Mesodermal cell (in vitro differentiated cells): ENCODE data around the gene EXT2.

Experiments used
- H3K27ac ChIP-seq: 2 replicates; pipeline ENCODE4 v1.7.0; 2013; ENCODE audit warnings: mild to moderate bottlenecking, low read depth, low read length, moderate library complexity; ENCODE audit not compliant: severe bottlenecking
- H3K36me3 ChIP-seq: 2 replicates; pipeline ENCODE4 v1.7.1; 2013; ENCODE audit warnings: mild to moderate bottlenecking, low read length, moderate library complexity; ENCODE audit not compliant: control insufficient read depth, insufficient read depth
- H3K4me1 ChIP-seq: one replicate; pipeline ENCODE4 v1.7.1; 2013; ENCODE audit warnings: mild to moderate bottlenecking, low read length; ENCODE audit not compliant: insufficient read depth, control insufficient read depth, poor library complexity, severe bottlenecking
- H3K4me3 ChIP-seq: 2 replicates; pipeline ENCODE4 v1.7.0; 2013; ENCODE audit warnings: low read length, control low read depth, mild to moderate bottlenecking; ENCODE audit not compliant: insufficient read depth, poor library complexity, severe bottlenecking; ENCODE audit errors: extremely low read depth
- H3K9me3 ChIP-seq: 2 replicates; pipeline ENCODE4 v1.7.1; 2013; ENCODE audit warnings: mild to moderate bottlenecking, low read length, moderate library complexity; ENCODE audit not compliant: control insufficient read depth
- WGBS, 2 experiments: methylation state at CpG; one replicate each; pipeline ENCODE4 v1.1.5; 2013; ENCODE audit warnings: missing lambda C conversion rate in 2 of 2; ENCODE audit not compliant: insufficient coverage in 2 of 2; 5-methylcytosine and 5-hydroxymethylcytosine counted together

The EXT2 gene

GRCh38 chr11:44133335-44133946, 38.0 kb downstream of the EXT2 start:
- no peak overlapping the region for H3K4me3 ChIP-seq
- H3K36me3 ChIP-seq = peaks cover 37% of the 10 kb centered on the region
- 100% methylated on average over 1 of the region's 1 CpG; no CpG with 5 or more reads in 1 of the 2 experiments for WGBS, 2 experiments

DNA sequence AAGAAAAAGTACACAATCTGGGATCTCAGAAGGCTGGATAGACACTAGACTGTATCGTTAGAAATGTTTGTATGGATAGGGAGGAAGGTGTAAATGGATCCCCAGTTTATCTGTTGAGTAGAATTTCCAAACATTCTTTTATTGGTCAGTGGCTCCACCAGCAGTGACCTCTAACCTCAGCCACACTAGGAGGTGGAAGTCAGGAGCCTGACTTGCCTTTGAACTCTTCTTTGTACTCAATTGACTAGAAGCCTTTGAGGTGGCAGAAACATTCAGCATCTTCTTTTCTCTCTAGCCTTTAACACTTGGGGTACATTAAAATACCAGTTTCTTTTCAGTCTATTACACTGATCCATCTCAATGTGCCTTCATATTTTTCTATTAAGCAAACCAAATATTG, 39.1 kb downstream of the EXT2 start:
- Histone ChIP-seq H3K4me3 (no peak overlapping the region), H3K9me3 (no peaks in the 10 kb centered on the region), H3K27ac (no peak overlapping the region), H3K4me1 (no peaks in the 10 kb centered on the region), H3K36me3 (peaks cover 25% of the 10 kb centered on the region)
- 44% methylated on average over 1 of the region's 1 CpG; no CpG with 5 or more reads in 1 of the 2 experiments for WGBS, 2 experiments

More at GRCh38 chr11:44133335-44133946, 38.0 kb downstream of the EXT2 start:
- no peak overlapping the region for H3K27ac ChIP-seq
- H3K9me3 ChIP-seq = no peaks in the 10 kb centered on the region
- H3K4me1 ChIP-seq = no peaks in the 10 kb centered on the region

GRCh38 chr11:44136176-44136945, 40.9 kb downstream of the EXT2 start:
- WGBS, 2 experiments = 100% methylated on average over 1 of the region's 3 CpGs; no CpG with 5 or more reads in 1 of the 2 experiments
- no peaks in the 10 kb centered on the region for H3K9me3 ChIP-seq
- H3K36me3 ChIP-seq = peaks cover 10% of the 10 kb centered on the region
- H3K27ac ChIP-seq = no peak overlapping the region
- H3K4me3 ChIP-seq = no peak overlapping the region
- no peaks in the 10 kb centered on the region for H3K4me1 ChIP-seq

DNA sequence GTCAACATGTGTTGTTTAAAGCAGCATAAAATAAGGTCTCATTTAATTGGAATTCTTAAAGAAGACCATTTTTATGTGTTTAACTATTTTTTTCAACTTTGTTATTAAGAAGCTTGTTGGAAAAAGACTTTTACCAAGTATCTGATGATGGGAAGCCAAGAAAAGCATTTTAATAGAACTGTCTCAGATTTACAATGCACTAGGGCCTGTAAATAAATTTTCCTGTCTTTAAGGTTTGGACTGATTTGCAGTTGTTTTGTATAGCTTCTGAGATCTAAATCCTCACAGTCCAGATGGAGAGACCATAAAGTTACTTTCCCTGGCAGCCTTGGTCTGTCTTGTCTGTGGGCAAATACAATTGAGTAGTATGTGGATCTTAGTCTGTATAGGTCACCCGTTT, 41.6 kb downstream of the EXT2 start:
- no peak overlapping the region for H3K4me3 ChIP-seq
- no peak overlapping the region for H3K27ac ChIP-seq
- H3K36me3 ChIP-seq = peaks cover 4% of the 10 kb centered on the region
- no peaks in the 10 kb centered on the region for H3K4me1 ChIP-seq
- no CpG with 5 or more reads among the region's 1 CpG for WGBS, 2 experiments
- no peaks in the 10 kb centered on the region for H3K9me3 ChIP-seq

DNA sequence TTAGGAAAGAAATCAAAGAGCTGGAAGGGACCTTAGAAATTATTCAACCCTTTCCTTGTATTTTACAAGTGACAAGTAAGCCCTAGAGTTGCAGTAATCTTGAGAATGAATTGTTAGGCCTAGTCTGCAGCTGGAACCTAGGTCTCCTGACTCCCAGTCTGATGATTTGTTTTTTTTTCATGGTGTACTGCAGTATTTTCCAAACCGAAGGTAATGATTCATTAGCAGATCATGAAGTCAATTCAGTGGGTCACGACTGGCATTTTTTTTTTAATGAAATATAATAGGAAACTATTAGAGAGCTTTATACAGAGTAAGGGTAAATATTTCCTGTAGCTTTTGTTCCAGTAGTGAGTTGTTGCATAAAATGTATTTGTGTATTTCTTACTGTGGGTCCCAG, 42.8 kb downstream of the EXT2 start:
- Histone ChIP-seq H3K4me1 (no peaks in the 10 kb centered on the region), H3K9me3 (no peaks in the 10 kb centered on the region), H3K27ac (no peak overlapping the region), H3K36me3 (no peaks in the 10 kb centered on the region), H3K4me3 (no peak overlapping the region)
- 94% methylated on average over 2 of the region's 2 CpGs; no CpG with 5 or more reads in 1 of the 2 experiments for WGBS, 2 experiments

DNA sequence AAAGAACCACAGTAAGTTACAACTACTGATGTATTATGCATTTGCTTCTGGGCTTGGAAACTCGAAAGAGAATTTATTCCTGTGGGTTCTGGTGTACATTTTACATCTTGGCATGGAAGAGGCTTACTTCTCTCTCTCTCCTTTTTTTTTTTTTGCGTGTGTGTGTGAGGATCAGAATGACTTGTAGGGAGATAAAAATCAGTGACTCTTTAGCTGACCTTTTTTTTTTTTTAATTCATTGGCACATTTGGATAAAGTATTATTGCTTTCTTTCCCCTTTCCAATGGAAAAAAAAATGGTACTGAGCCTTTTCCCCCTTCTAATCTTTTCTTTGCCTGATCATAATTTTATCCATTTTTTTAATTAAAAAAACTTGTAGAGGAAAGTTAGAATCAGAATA, 43.5 kb downstream of the EXT2 start:
- no peaks in the 10 kb centered on the region for H3K36me3 ChIP-seq
- H3K4me1 ChIP-seq = no peaks in the 10 kb centered on the region
- no peaks in the 10 kb centered on the region for H3K9me3 ChIP-seq
- WGBS, 2 experiments = no CpG with 5 or more reads among the region's 2 CpGs
- no peak overlapping the region for H3K4me3 ChIP-seq
- no peak overlapping the region for H3K27ac ChIP-seq

GRCh38 chr11:44139565-44140330, 44.3 kb downstream of the EXT2 start:
- peak overlapping the region; percentile 11 for H3K27ac ChIP-seq
- H3K4me1 ChIP-seq = no peaks in the 10 kb centered on the region
- 84 to 86% methylated on average over 12 to 13 of the region's 13 CpGs for WGBS, 2 experiments
- no peak overlapping the region for H3K4me3 ChIP-seq
- peaks cover 4% of the 10 kb centered on the region for H3K36me3 ChIP-seq
- H3K9me3 ChIP-seq = no peaks in the 10 kb centered on the region

DNA sequence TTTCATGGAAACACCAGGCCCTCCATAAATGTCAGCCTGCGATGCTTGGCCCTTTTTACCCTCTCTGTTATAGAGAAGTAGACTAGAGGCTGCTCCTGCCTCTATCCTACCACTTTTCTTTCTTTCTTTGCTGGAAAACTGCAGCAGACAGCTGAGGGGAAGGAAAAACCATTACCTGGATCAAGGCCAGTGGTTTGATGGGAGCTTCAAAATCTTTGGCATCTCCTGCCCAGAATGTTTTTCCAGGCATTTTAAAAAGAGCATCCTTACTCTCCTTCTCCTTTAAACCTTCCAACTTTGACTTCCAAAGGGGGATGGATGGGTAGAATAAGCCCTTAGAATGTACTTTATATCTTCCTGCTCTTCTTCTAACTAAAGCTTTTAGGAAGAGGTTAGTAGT, 44.9 kb downstream of the EXT2 start:
- Histone ChIP-seq H3K36me3 (peaks cover 10% of the 10 kb centered on the region), H3K9me3 (no peaks in the 10 kb centered on the region), H3K4me1 (no peaks in the 10 kb centered on the region), H3K4me3 (no peak overlapping the region), H3K27ac (peak overlapping the region; percentile 11)
- WGBS, 2 experiments = 100% methylated on average over 1 of the region's 1 CpG; no CpG with 5 or more reads in 1 of the 2 experiments

DNA sequence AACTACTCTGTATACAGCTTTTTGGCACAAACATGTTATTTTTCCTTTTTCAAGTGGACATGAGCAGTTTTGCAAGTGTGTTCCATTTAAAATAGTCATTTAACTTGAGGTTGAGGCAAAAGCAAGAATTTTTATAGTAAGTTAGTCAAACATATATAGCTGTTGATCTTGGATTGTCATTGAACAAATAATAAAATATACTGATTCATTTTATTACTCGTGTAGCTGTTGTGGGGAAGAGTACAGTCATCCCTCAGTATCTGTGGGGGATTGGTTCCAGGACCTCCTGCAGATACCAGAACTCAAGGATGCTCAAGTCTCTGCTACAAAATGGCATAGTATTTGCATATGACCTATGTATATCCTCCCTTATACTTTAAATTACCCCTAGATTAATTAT, 45.3 kb downstream of the EXT2 start:
- Histone ChIP-seq H3K4me1 (no peaks in the 10 kb centered on the region), H3K27ac (no peak overlapping the region), H3K4me3 (no peak overlapping the region), H3K36me3 (peaks cover 14% of the 10 kb centered on the region), H3K9me3 (no peaks in the 10 kb centered on the region)
- WGBS, 2 experiments = no CpG with 5 or more reads among the region's 1 CpG

GRCh38 chr11:44143987-44144909, 48.8 kb downstream of the EXT2 start:
- WGBS, 2 experiments = 93 to 94% methylated on average over 3 to 4 of the region's 7 CpGs
- H3K4me3 ChIP-seq = no peak overlapping the region
- H3K27ac ChIP-seq = no peak overlapping the region

More at GRCh38 chr11:44143987-44144909, 48.8 kb downstream of the EXT2 start:
- Histone ChIP-seq H3K36me3 (peaks cover 30% of the 10 kb centered on the region), H3K4me1 (no peaks in the 10 kb centered on the region), H3K9me3 (no peaks in the 10 kb centered on the region)
